Left ventricle myocardium superior (tissue), 1 donor: ENCODE results near the gene FIZ1. TPM values are rescaled to one million over a fixed set of nuclear protein-coding genes. Genes with fewer than 3 reads are reported as not detected.

ENCODE experiments used
- ATAC-seq: fragments of 200-7000 bp; cut with Tn5 transposase; one replicate; pipeline ENCODE4 v1.9.1; 2020; ENCODE audit warnings: mild to moderate bottlenecking, moderate library complexity
- DNase-seq: peaks from one replicate; pipeline ENCODE4 v3.0.0-alpha.2; 2020
- intact Hi-C: fragments of 100-400 bp; cut with micrococcal nuclease; formaldehyde crosslinking; loops from one replicate; pipeline ENCODE4 v1.11.0; 2022
- total RNA-seq: library from RNA; stranded (reverse); fragmentation: NEBNext Ultra II Directional; extraction: Animal tissue kit (Norgen Biotek cat#: 25700); gene quantifications from one replicate; pipeline ENCODE4 v1.2.1, GENCODE V29; 2021
- donor health status: DM: no; HTN: yes; CAD: no; lungs with severe emphysema.

Gene FIZ1
- total RNA-seq, 1 donor from 2014 or later = 16.3 TPM

- intact Hi-C loops = no loop called here
- ATAC-seq (no peak), DNase-seq (no peak)
These were observed 17.1 kb upstream of the FIZ1 start for GRCh38 chr19:55616395-55616875.

GRCh38 chr19:55615543-55616394 lies 16.5 kb upstream of the FIZ1 start:
- no peak for ATAC-seq
- intact Hi-C loops = no loop called here
- DNase-seq = no peak

GRCh38 chr19:55614711-55615542 lies 15.6 kb upstream of the FIZ1 start:
- DNase-seq = no peak
- intact Hi-C loops = no loop called here

GRCh38 chr19:55613930-55614710 lies 14.8 kb upstream of the FIZ1 start:
- DNase-seq = no peak
- intact Hi-C loops = no loop called here
- no peak for ATAC-seq

More at GRCh38 chr19:55614711-55615542, 15.6 kb upstream of the FIZ1 start:
- ATAC-seq = no peak

GRCh38 chr19:55613396-55613795 lies 14.1 kb upstream of the FIZ1 start:
- no peak for DNase-seq
- ATAC-seq = no peak
- intact Hi-C loops = no loop called here

- intact Hi-C loops = no loop called here
- peak; percentile 34 for ATAC-seq
These were observed 12.8 kb upstream of the FIZ1 start for GRCh38 chr19:55611983-55612645.

GRCh38 chr19:55611300-55611982 lies 12.1 kb upstream of the FIZ1 start:
- peak; percentile 79 for ATAC-seq
- intact Hi-C loops = no loop called here
- peak; percentile 37 for DNase-seq

More at GRCh38 chr19:55611983-55612645, 12.8 kb upstream of the FIZ1 start:
- DNase-seq = no peak

- intact Hi-C loops = loop anchor here (10.0 kb wide), 1 partner anchor 95 kb away; no protein-coding TSS in a partner anchor
- DNase-seq = no peak
- ATAC-seq = no peak
These were observed 10.0 kb upstream of the FIZ1 start for GRCh38 chr19:55609326-55609725.

- DNase-seq (no peak), ATAC-seq (no peak)
- intact Hi-C loops = loop anchor here (10.0 kb wide), 1 partner anchor 92 kb away; no protein-coding TSS in a partner anchor
These were observed 7.5 kb upstream of the FIZ1 start for GRCh38 chr19:55606817-55607216.

- ATAC-seq (no peak), DNase-seq (no peak)
- intact Hi-C loops = loop anchor here (10.0 kb wide), 1 partner anchor 92 kb away; no protein-coding TSS in a partner anchor
These were observed 7.1 kb upstream of the FIZ1 start for GRCh38 chr19:55606471-55606787.

- DNase-seq (peak; percentile 67), ATAC-seq (peak; percentile 42)
- intact Hi-C loops = loop anchor here (10.0 kb wide), 1 partner anchor 91 kb away; no protein-coding TSS in a partner anchor
These were observed 6.5 kb upstream of the FIZ1 start, which contains the start of gene ZNF865 for GRCh38 chr19:55605637-55606470. TSS of gene ZNF865 (plus strand) at chr19:55605647. CDS start at chr19:55613619, 7,972 bp downstream.

GRCh38 chr19:55605207-55605636 lies 5.9 kb upstream of the FIZ1 start:
- ATAC-seq (peak; percentile 83), DNase-seq (peak; percentile 98)
- intact Hi-C loops = loop anchor here (10.0 kb wide), 1 partner anchor 90 kb away; no protein-coding TSS in a partner anchor

- DNase-seq = no peak
- no peak for ATAC-seq
- intact Hi-C loops = loop anchor here (10.0 kb wide), 1 partner anchor 89 kb away; no protein-coding TSS in a partner anchor
These were observed 4.4 kb upstream of the FIZ1 start for GRCh38 chr19:55603581-55604292.

- no peak for ATAC-seq
- no peak for DNase-seq
- intact Hi-C loops = loop anchor here (10.0 kb wide), 1 partner anchor 88 kb away; no protein-coding TSS in a partner anchor
These were observed 3.8 kb upstream of the FIZ1 start for GRCh38 chr19:55603115-55603514.

GRCh38 chr19:55602104-55603001 lies 3.0 kb upstream of the FIZ1 start:
- ATAC-seq (no peak), DNase-seq (peak; percentile 38)
- intact Hi-C loops = loop anchor here (10.0 kb wide), 1 partner anchor 88 kb away; no protein-coding TSS in a partner anchor
